Measurements from ENCODE around the gene SDCBP2. TPM values are rescaled to one million over a fixed set of nuclear protein-coding genes. Genes with fewer than 3 reads are reported as not detected.

SDCBP2 gene
- total RNA-seq, 1 donor from 2014 or later: 10.8 TPM

GRCh38 chr20:1263853-1264252, 65.1 kb downstream of the SDCBP2 start:
- H3K27ac ChIP-seq: no peak overlapping the region
- peaks cover 21% of the 10 kb centered on the region for H3K4me1 ChIP-seq
- no peaks in the 10 kb centered on the region for H3K9me3 ChIP-seq
- DNase-seq (no peak), ATAC-seq (no peak)
- H3K4me3 ChIP-seq: no peak overlapping the region
- no peaks in the 10 kb centered on the region for H3K36me3 ChIP-seq
- intact Hi-C loops (cut with DNase I): no loop called here
- no peaks in the 10 kb centered on the region for H3K27me3 ChIP-seq (ENCODE audit: low read depth)
- no peak for TF ChIP-seq CTCF (IDR thresholded peaks at IDR 0.05)

Other genes starting within 250 kb of the SDCBP2 start
- gene PSMF1, start 210.5 kb downstream of the SDCBP2 start, total RNA-seq: 131 TPM
- gene TMEM74B, start 144.2 kb downstream of the SDCBP2 start, total RNA-seq: 15.8 TPM
- gene C20orf202, start 125.7 kb downstream of the SDCBP2 start, total RNA-seq: 2.1 TPM
- gene RAD21L1, start 103.1 kb downstream of the SDCBP2 start, total RNA-seq: not detected
- 3.8 TPM for gene SNPH, start 62.8 kb downstream of the SDCBP2 start, total RNA-seq
- gene FKBP1A, start 63.9 kb upstream of the SDCBP2 start, total RNA-seq: 291 TPM
- gene NSFL1C, start 137.7 kb upstream of the SDCBP2 start, total RNA-seq: 73.8 TPM
- 32.2 TPM for gene SIRPB2, start 162.3 kb upstream of the SDCBP2 start, total RNA-seq
- gene SIRPD, start 228.6 kb upstream of the SDCBP2 start, total RNA-seq: 1.5 TPM

Measured in lower lobe of right lung (tissue), 2 donors.